Activated naive CD4-positive, alpha-beta T cell treated with anti-CD3 and anti-CD28 coated beads for 36 hours (primary cell): ENCODE data around the gene PNPLA3. TPM values are rescaled to one million over a fixed set of nuclear protein-coding genes. Genes with fewer than 3 reads are reported as not detected.
A peak's percentile ranks its signal among the peaks of the same experiment; 100 is the strongest.

Experiments
- CTCF ChIA-PET: fragments of 350-600 bp; sonication (Branson Sonifier 250); formaldehyde crosslinking; loops from one replicate; lab custom pipeline; 2021; ENCODE audit warnings: antibody characterized with exemption; lab: Charles Lee
- DNase-seq: peaks from one replicate; pipeline ENCODE4 v3.0.0-alpha.2; 2020
- H3K27ac Mint-ChIP-seq: one replicate; pipeline ENCODE4 v1.8.0; 2021; ENCODE audit warnings: mild to moderate bottlenecking, mixed read lengths
- H3K27me3 Mint-ChIP-seq: one replicate; pipeline ENCODE4 v1.8.0; 2021; ENCODE audit warnings: low read depth, mixed read lengths
- H3K36me3 Mint-ChIP-seq: one replicate; pipeline ENCODE4 v1.8.0; 2021; ENCODE audit warnings: low read depth, mixed read lengths
- H3K4me1 Mint-ChIP-seq: one replicate; pipeline ENCODE4 v1.8.0; 2021; ENCODE audit warnings: low read depth, mixed read lengths
- H3K4me3 Mint-ChIP-seq: one replicate; pipeline ENCODE4 v1.8.0; 2021; ENCODE audit warnings: mild to moderate bottlenecking, moderate library complexity, mixed read lengths
- H3K9me3 Mint-ChIP-seq: one replicate; pipeline ENCODE4 v1.8.0; 2021; ENCODE audit warnings: mixed read lengths
- intact Hi-C: fragments of 100-400 bp; cut with micrococcal nuclease; formaldehyde crosslinking; loops from one replicate; pipeline ENCODE4 v1.15.1; 2023
- total RNA-seq, 2 experiments: library from RNA; stranded (reverse); gene quantifications; one replicate each; pipeline ENCODE4 v1.2.3, GENCODE V29; 2021

PNPLA3 gene
- total RNA-seq, 2 experiments from 2014 or later = 0.29 to 0.77 TPM

GRCh38 chr22:43956805-43957463 lies 33.3 kb downstream of the PNPLA3 start:
- CTCF ChIA-PET = no interaction called here
- no peaks in the 10 kb centered on the region for H3K27me3 Mint-ChIP-seq
- no peak for DNase-seq
- peak overlapping the region; percentile 88 for H3K4me3 Mint-ChIP-seq
- peaks cover 36% of the 10 kb centered on the region for H3K4me1 Mint-ChIP-seq
- H3K27ac Mint-ChIP-seq = no peak overlapping the region
- peaks cover 1% of the 10 kb centered on the region for H3K36me3 Mint-ChIP-seq
- no peaks in the 10 kb centered on the region for H3K9me3 Mint-ChIP-seq
- intact Hi-C loops = loop anchor here (2.0 kb wide), 1 partner anchor 144 kb away; the partner anchor contains the start of gene EFCAB6

GRCh38 chr22:43957871-43958270 lies 34.3 kb downstream of the PNPLA3 start:
- CTCF ChIA-PET = interaction anchor here (1.2 kb wide), 1 partner anchor 73 kb away, joined by 5 read pairs; no protein-coding TSS in a partner anchor
- no peak for DNase-seq
- H3K9me3 Mint-ChIP-seq = no peaks in the 10 kb centered on the region
- peaks cover 36% of the 10 kb centered on the region for H3K4me1 Mint-ChIP-seq
- H3K27ac Mint-ChIP-seq = no peak overlapping the region
- peaks cover 1% of the 10 kb centered on the region for H3K36me3 Mint-ChIP-seq
- H3K4me3 Mint-ChIP-seq = no peak overlapping the region
- intact Hi-C loops = loop anchor here (2.0 kb wide), 1 partner anchor 145 kb away; the partner anchor contains the start of gene EFCAB6
- no peaks in the 10 kb centered on the region for H3K27me3 Mint-ChIP-seq

GRCh38 chr22:43964314-43964857 lies 40.8 kb downstream of the PNPLA3 start:
- Mint-ChIP-seq H3K36me3 (peaks cover 30% of the 10 kb centered on the region), H3K4me3 (no peak overlapping the region), H3K27ac (no peak overlapping the region), H3K4me1 (no peaks in the 10 kb centered on the region), H3K27me3 (no peaks in the 10 kb centered on the region), H3K9me3 (no peaks in the 10 kb centered on the region)
- intact Hi-C loops = no loop called here
- CTCF ChIA-PET = no interaction called here
- DNase-seq = no peak

GRCh38 chr22:43967069-43967468 lies 43.5 kb downstream of the PNPLA3 start:
- intact Hi-C loops = no loop called here
- Mint-ChIP-seq H3K27me3 (no peaks in the 10 kb centered on the region), H3K27ac (no peak overlapping the region), H3K36me3 (peaks cover 41% of the 10 kb centered on the region), H3K4me3 (no peak overlapping the region), H3K4me1 (no peaks in the 10 kb centered on the region), H3K9me3 (no peaks in the 10 kb centered on the region)
- CTCF ChIA-PET = no interaction called here
- DNase-seq = no peak

DNA sequence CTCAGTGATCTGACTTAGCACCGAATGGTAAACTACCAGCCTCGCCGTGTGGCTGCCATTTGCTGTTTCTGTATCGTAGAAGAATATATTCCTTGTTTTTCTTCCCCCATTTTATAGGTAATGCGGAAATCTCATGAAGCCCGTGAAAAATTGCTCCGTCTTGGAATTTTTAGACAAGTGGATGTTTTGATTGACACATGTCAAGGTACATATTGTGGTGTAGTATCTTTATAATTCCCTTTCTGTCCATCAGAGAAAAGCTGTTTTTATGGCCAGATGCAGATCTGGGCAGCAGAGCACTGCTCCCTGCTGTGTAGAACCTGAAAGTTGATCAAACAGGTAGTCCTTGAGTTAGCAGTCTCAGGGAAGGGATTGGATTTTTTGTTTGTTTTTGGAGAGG lies 45.0 kb downstream of the PNPLA3 start:
- Mint-ChIP-seq H3K36me3 (peaks cover 45% of the 10 kb centered on the region), H3K27ac (no peak overlapping the region), H3K4me1 (no peaks in the 10 kb centered on the region), H3K27me3 (no peaks in the 10 kb centered on the region), H3K4me3 (no peak overlapping the region), H3K9me3 (no peaks in the 10 kb centered on the region)
- intact Hi-C loops = no loop called here
- DNase-seq = no peak
- CTCF ChIA-PET = no interaction called here

GRCh38 chr22:43969021-43969878 lies 45.6 kb downstream of the PNPLA3 start:
- H3K4me3 Mint-ChIP-seq = no peak overlapping the region
- peaks cover 45% of the 10 kb centered on the region for H3K36me3 Mint-ChIP-seq
- CTCF ChIA-PET = no interaction called here
- intact Hi-C loops = no loop called here
- H3K4me1 Mint-ChIP-seq = no peaks in the 10 kb centered on the region
- H3K9me3 Mint-ChIP-seq = no peaks in the 10 kb centered on the region
- no peaks in the 10 kb centered on the region for H3K27me3 Mint-ChIP-seq
- no peak for DNase-seq
- H3K27ac Mint-ChIP-seq = no peak overlapping the region

- intact Hi-C loops = no loop called here
- H3K4me3 Mint-ChIP-seq = no peak overlapping the region
- CTCF ChIA-PET = no interaction called here
- no peaks in the 10 kb centered on the region for H3K27me3 Mint-ChIP-seq
- peaks cover 39% of the 10 kb centered on the region for H3K36me3 Mint-ChIP-seq
- H3K27ac Mint-ChIP-seq = no peak overlapping the region
- H3K4me1 Mint-ChIP-seq = no peaks in the 10 kb centered on the region
- DNase-seq = no peak
- no peaks in the 10 kb centered on the region for H3K9me3 Mint-ChIP-seq
Measured at GRCh38 chr22:43969989-43970755, 46.6 kb downstream of the PNPLA3 start.

DNA sequence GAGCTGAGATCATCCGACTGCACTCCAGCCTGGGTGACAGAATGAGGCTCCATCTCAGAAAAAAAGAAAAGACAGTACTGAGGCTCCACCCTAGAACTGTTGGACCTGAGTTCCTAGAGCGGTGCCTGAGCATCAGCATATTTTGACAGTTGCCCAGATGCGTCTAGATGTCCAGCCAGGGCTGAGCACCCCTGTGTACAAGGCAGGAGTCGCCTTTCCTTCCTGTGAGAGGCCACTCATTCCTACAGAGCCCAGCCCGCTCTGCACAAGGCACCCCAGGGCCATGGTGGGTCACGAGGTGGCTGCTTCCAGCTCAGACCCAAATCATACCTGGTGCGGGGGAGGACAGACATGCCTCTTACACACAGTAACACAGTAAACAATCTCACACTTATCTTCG lies 47.5 kb downstream of the PNPLA3 start:
- CTCF ChIA-PET = interaction anchor here (0.5 kb wide), 1 partner anchor 24 kb away, joined by 3 read pairs; no protein-coding TSS in a partner anchor
- Mint-ChIP-seq H3K9me3 (no peaks in the 10 kb centered on the region), H3K4me3 (no peak overlapping the region), H3K27me3 (no peaks in the 10 kb centered on the region), H3K36me3 (peaks cover 43% of the 10 kb centered on the region), H3K4me1 (no peaks in the 10 kb centered on the region), H3K27ac (no peak overlapping the region)
- intact Hi-C loops = no loop called here
- no peak for DNase-seq

DNA sequence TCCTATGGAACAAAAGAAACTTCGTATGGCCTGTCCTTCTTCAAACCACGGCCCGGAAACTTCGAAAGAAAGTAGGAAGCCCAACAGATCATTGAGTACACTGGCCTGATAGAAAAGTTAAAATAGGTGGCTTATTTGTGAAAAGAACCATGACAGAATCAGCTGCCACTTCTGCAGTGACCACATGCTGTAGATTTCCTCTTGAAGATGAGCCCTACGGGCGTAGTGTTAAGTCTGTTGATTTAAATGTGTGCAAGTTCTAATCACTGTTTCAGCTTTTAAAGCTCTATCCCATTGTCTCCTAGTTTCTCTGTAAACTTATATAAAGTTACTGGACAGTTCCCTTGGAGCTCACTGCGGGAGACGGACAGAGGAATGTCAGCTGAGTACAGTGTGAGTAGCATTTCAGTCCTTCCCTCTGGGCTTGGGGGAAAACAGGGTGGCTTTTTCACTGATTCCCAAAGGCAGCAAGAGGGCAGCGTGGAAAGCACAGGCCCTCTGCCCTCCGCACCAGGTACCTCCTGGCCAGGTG lies 49.4 kb downstream of the PNPLA3 start:
- Mint-ChIP-seq H3K36me3 (peaks cover 37% of the 10 kb centered on the region), H3K27ac (no peak overlapping the region), H3K4me3 (no peak overlapping the region), H3K9me3 (no peaks in the 10 kb centered on the region), H3K4me1 (no peaks in the 10 kb centered on the region), H3K27me3 (no peaks in the 10 kb centered on the region)
- DNase-seq = no peak
- intact Hi-C loops = no loop called here
- CTCF ChIA-PET = interaction anchor here (0.9 to 2.1 kb wide), 2 partner anchors 27 to 91 kb away, joined by 3 to 9 read pairs; no protein-coding TSS in a partner anchor

DNA sequence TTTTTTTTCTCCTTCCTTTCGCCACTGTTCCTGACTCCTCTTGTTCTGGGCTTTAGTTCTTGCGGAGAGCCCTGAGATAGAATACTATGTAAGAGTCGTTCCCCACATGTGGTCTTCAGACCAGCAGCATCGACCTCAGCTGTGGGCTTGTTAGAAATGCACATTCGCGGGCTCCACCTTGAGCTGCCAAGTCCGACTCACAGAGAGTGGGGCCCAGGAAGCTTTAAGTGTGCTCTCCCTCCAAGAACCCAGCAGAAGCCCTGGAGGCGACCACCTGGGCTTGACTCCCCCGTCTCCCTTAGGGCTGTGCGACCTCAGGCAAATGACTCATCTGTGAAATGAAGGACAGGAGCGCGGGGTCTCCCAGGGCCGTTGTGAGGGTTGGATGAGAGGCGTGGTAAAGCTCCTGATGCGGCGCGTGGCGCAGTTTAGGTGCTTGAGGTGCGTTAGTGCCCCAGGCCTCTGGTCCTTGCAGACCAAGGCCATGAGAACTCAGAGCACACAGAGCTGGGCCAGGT lies 50.5 kb downstream of the PNPLA3 start:
- CTCF ChIA-PET = interaction anchor here (2.1 kb wide), 1 partner anchor 28 kb away, joined by 9 read pairs; no protein-coding TSS in a partner anchor
- DNase-seq = no peak
- Mint-ChIP-seq H3K9me3 (no peaks in the 10 kb centered on the region), H3K4me3 (no peak overlapping the region), H3K27ac (no peak overlapping the region), H3K27me3 (no peaks in the 10 kb centered on the region), H3K4me1 (no peaks in the 10 kb centered on the region), H3K36me3 (peaks cover 33% of the 10 kb centered on the region)
- intact Hi-C loops = no loop called here

GRCh38 chr22:43975041-43975440 lies 51.4 kb downstream of the PNPLA3 start:
- Mint-ChIP-seq H3K27ac (no peak overlapping the region), H3K27me3 (no peaks in the 10 kb centered on the region), H3K9me3 (no peaks in the 10 kb centered on the region), H3K4me3 (no peak overlapping the region), H3K4me1 (no peaks in the 10 kb centered on the region), H3K36me3 (peaks cover 36% of the 10 kb centered on the region)
- CTCF ChIA-PET = no interaction called here
- DNase-seq = no peak
- intact Hi-C loops = no loop called here
